ENCODE measurements around the gene DNHD1. TPM values are rescaled to one million over a fixed set of nuclear protein-coding genes. Genes with fewer than 3 reads are reported as not detected.

DNHD1 gene
- total RNA-seq, 1 donor from 2014 or later: 4.4 TPM

DNA sequence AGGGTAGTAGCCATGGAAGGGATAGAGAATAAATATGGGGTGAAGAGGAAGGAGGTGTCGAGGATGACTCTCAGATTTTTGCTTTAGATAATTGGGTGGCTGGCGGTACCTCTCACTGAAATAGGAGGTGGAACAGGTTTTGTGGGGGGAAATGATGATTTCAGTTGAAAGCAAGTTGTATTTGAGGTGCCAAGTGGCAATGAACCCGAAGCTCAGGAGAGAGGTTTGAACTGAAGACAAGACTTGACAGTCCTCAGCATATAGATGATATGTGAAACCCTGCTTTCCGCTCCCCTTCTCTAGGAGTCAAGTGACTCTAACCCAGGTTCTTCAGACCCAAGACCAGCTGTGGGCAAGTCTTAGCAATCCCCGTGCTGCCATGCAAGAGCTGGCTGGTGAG lies 72.6 kb downstream of the DNHD1 start:
- intact Hi-C loops (cut with micrococcal nuclease): no loop called here
- Histone ChIP-seq H3K4me1 (peaks cover 34% of the 10 kb centered on the region), H3K4me3 (no peak overlapping the region), H3K9me3 (replicated peaks) (no peaks in the 10 kb centered on the region), H3K27me3 (ENCODE audit: low read depth) (no peaks in the 10 kb centered on the region), H3K27ac (replicated peaks) (no peak overlapping the region), H3K36me3 (no peaks in the 10 kb centered on the region)
- TF ChIP-seq, protein P1, sequence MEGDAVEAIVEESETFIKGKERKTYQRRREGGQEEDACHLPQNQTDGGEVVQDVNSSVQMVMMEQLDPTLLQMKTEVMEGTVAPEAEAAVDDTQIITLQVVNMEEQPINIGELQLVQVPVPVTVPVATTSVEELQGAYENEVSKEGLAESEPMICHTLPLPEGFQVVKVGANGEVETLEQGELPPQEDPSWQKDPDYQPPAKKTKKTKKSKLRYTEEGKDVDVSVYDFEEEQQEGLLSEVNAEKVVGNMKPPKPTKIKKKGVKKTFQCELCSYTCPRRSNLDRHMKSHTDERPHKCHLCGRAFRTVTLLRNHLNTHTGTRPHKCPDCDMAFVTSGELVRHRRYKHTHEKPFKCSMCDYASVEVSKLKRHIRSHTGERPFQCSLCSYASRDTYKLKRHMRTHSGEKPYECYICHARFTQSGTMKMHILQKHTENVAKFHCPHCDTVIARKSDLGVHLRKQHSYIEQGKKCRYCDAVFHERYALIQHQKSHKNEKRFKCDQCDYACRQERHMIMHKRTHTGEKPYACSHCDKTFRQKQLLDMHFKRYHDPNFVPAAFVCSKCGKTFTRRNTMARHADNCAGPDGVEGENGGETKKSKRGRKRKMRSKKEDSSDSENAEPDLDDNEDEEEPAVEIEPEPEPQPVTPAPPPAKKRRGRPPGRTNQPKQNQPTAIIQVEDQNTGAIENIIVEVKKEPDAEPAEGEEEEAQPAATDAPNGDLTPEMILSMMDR (IDR thresholded peaks at IDR 0.05; ENCODE audit: borderline replicate concordance): no peak
- no peak for DNase-seq

DNA sequence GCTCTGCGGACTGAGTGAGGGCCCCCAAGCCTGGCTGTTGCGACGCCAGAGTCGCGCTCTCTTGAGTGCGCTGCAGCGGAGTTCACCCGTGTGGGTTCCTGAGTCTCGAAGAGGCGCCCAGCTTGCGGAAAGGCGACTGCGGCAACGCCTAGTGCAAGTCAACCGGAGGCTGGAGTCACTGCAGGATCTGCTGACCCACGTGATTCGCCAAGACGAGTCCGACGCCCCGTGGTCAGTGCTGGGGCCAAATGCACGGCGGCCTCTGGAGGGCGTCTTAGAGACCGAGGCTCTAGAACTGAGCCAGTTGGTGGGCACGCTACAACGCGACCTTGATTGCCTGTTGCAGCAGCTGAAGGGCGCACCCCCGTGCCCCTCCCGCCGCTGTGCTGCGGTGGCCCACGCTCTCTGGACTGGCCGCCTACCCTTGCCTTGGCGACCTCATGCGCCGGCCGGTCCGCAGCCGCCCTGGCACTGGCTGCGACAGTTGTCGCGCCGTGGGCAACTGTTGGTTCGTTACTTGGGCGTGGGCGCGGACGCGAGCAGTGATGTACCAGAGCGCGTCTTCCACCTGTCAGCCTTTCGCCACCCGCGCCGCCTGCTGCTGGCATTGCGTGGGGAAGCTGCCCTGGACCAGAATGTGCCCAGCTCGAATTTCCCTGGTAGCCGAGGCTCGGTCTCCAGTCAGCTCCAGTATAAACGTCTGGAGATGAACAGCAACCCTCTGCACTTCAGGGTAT lies 73.8 kb downstream of the DNHD1 start:
- TF ChIP-seq, protein P1 (IDR thresholded peaks at IDR 0.05; ENCODE audit: borderline replicate concordance): no peak
- Histone ChIP-seq H3K27ac (replicated peaks) (no peak overlapping the region), H3K4me1 (peaks cover 38% of the 10 kb centered on the region), H3K27me3 (ENCODE audit: low read depth) (no peaks in the 10 kb centered on the region), H3K36me3 (no peaks in the 10 kb centered on the region), H3K4me3 (peak overlapping the region; percentile 47), H3K9me3 (replicated peaks) (no peaks in the 10 kb centered on the region)
- DNase-seq: no peak
- intact Hi-C loops (cut with micrococcal nuclease): no loop called here

DNA sequence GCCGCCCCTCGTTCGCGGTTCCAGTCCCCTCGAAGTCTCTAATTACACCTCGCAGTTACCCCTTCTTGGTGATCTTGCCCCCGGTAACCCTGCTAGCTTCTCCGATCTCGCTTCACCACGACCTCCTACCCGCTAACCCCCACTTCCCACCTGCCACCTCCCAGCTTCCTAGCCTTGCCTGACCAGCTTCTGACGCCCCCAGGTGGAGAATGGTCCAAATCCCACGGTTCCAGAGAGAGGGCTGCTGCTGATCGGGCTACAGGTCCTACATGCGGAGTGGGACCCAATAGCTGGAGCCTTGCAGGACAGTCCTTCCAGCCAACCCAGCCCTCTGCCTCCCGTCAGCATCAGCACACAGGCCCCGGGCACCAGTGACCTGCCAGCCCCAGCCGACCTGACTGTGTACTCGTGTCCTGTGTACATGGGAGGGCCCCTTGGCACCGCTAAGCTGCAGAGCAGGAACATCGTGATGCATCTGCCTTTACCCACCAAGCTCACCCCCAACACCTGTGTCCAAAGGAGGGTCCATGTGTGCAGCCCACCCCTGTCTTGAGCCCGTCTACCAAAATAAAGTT lies 74.4 kb downstream of the DNHD1 start:
- H3K9me3 ChIP-seq (replicated peaks): no peaks in the 10 kb centered on the region
- H3K36me3 ChIP-seq: no peaks in the 10 kb centered on the region
- peaks cover 39% of the 10 kb centered on the region for H3K4me1 ChIP-seq
- H3K27me3 ChIP-seq (ENCODE audit: low read depth): no peaks in the 10 kb centered on the region
- intact Hi-C loops (cut with micrococcal nuclease): no loop called here
- H3K4me3 ChIP-seq: peak overlapping the region; percentile 47
- TF ChIP-seq, protein P1 (IDR thresholded peaks at IDR 0.05; ENCODE audit: borderline replicate concordance): no peak
- no peak overlapping the region for H3K27ac ChIP-seq (replicated peaks)
- DNase-seq: no peak

DNA sequence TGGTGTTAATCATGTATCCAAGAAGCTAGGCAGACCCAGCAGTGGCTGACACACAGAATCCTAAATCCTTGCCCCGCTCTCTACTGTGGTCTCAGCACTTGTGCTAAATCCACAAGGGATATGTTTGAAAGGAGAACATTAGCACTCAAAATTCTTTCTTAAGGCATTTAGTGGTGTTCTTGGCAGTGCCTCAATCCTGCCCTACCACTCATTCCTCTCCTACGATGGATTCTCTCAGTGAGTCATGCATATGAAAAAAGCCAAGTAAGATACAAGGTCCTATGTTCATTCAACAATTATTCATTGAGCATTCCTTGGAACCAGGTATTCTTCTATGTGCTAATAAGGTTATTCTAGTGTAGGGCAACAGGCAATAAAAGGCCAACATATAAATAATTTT lies 75.1 kb downstream of the DNHD1 start:
- H3K27ac ChIP-seq (replicated peaks): no peak overlapping the region
- intact Hi-C loops (cut with micrococcal nuclease): no loop called here
- H3K36me3 ChIP-seq: no peaks in the 10 kb centered on the region
- peaks cover 39% of the 10 kb centered on the region for H3K4me1 ChIP-seq
- H3K9me3 ChIP-seq (replicated peaks): no peaks in the 10 kb centered on the region
- H3K27me3 ChIP-seq (ENCODE audit: low read depth): no peaks in the 10 kb centered on the region
- TF ChIP-seq, protein P1 (IDR thresholded peaks at IDR 0.05; ENCODE audit: borderline replicate concordance): no peak
- DNase-seq: no peak
- H3K4me3 ChIP-seq: no peak overlapping the region

DNA sequence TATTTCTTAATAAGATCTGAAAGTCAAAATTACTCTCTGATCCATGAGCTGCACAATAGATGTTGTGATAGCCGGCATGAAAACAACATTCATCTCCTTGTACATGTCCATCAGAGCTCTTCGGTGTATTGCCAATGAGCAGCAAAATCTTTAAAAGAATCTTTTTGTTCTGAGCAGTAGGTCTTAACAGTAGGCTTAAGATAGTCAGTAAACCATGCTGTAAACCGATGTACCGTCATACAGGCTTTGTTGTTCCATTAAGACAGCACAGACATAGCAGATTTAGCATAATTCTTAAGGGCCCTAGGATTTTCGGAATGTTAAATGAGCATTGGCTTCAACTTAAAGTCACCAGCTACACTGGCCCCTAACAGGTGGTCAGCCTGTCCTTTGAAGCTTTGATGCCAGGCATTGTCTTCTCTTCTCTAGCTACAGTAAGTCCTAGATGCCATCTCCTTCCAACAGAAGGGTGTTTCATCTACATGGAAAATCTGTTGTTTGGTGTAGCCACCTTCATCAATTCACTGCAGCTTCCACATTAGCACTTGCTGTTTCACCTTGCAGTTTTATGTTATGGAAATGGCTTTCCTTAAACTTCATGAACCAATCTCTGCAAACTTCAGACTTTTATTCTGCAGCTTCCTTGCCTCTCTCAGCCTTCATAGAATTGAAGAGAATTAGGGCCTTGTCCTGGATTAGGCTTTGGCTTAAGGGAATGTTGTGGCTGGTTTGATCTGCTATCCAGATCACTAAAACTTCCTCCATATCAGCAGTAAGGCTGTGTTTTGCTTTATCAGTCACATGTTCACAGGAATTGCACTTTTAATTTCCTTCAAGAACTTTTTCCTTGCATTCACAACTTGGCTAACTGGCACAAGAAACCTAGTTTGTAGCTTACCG lies 78.0 kb downstream of the DNHD1 start:
- no peak overlapping the region for H3K4me3 ChIP-seq
- no peak for DNase-seq
- H3K4me1 ChIP-seq: peaks cover 38% of the 10 kb centered on the region
- TF ChIP-seq, protein P1 (IDR thresholded peaks at IDR 0.05; ENCODE audit: borderline replicate concordance): no peak
- no peaks in the 10 kb centered on the region for H3K9me3 ChIP-seq (replicated peaks)
- H3K27me3 ChIP-seq (ENCODE audit: low read depth): no peaks in the 10 kb centered on the region
- peak overlapping the region; percentile 60 for H3K27ac ChIP-seq (replicated peaks)
- no peaks in the 10 kb centered on the region for H3K36me3 ChIP-seq
- intact Hi-C loops (cut with micrococcal nuclease): no loop called here
